Measurements from ENCODE around the gene SLC6A3.

DNA sequence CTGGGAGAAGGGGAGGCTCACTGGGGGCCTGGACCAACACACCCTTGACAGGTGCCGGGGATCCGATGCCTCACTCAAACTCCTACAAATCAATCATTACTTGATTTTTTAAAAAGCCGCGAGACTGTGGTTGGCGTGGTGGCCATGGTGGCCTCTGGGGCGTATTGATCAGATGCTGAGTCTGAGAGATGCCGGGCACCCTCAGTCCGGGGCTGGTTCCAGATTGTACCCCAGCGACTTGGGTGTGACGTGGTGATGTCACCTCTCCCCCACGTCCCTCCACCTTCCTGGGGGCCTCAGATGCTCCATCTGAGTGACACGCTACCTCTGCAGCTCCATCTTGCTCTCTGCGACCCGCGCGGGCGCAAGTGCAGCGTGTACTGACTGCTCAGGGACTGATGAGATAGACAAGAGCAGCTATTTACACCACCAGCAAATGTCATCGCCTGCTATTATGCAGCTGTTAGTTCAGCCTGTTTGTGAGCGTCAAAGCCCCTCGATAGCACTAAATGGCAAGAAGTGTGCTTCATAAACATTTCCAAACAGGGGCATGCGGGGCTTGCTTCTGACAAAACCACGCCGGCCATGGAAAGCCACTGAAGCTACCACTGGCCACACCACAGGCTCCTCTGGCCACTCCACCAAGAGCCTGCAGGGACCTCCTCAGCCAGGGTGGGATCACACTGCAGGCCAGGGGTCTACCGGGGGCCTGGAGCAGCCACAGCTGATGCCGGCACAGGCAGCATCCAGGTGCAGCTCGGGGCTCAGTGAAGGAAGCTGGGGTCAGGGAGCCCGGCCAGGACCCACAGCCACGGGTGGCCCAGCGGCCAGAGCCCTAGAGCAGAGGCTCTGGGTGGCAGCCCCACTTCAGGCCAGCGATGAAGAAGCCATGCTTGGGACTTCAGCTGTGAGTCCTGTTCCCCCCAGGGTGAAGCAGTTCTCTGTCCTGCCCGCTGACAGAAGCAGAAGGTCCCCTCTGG lies 50.1 kb downstream of the SLC6A3 start:
- no peak for TF ChIP-seq POLR2AphosphoS5 (IDR thresholded peaks at IDR 0.05)
- no peak for TF ChIP-seq POLR2A (IDR thresholded peaks at IDR 0.05)
- TF ChIP-seq, protein P1, sequence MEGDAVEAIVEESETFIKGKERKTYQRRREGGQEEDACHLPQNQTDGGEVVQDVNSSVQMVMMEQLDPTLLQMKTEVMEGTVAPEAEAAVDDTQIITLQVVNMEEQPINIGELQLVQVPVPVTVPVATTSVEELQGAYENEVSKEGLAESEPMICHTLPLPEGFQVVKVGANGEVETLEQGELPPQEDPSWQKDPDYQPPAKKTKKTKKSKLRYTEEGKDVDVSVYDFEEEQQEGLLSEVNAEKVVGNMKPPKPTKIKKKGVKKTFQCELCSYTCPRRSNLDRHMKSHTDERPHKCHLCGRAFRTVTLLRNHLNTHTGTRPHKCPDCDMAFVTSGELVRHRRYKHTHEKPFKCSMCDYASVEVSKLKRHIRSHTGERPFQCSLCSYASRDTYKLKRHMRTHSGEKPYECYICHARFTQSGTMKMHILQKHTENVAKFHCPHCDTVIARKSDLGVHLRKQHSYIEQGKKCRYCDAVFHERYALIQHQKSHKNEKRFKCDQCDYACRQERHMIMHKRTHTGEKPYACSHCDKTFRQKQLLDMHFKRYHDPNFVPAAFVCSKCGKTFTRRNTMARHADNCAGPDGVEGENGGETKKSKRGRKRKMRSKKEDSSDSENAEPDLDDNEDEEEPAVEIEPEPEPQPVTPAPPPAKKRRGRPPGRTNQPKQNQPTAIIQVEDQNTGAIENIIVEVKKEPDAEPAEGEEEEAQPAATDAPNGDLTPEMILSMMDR (IDR thresholded peaks at IDR 0.05 in 8 of 11, conservative IDR thresholded peaks at IDR 0.05 in 3 of 11): no peak

All from spleen (tissue), 7 donors.